HCT116 (cell line): ENCODE results near the gene KIAA1586. TPM values are rescaled to one million over a fixed set of nuclear protein-coding genes. Genes with fewer than 3 reads are reported as not detected.
"Not testable (repeated sequence)": the region's sequence is repeated elsewhere in the genome, so short reads cannot be mapped to it uniquely, and the experiment has no call there.

Experiments
- ATAC-seq: fragments of 200-7000 bp; cut with Tn5 transposase; 2 replicates; pipeline ENCODE4 v1.9.1; 2020; ENCODE audit warnings: mild to moderate bottlenecking, moderate library complexity
- BruUV-seq: library from RNA; stranded (reverse); fragments of 400-500 nt; replicated peaks from 2 replicates; lab custom pipeline; 2021; lab: Mats Ljungman, UMichigan
- CTCF ChIA-PET: fragments of 300-600 bp; sonication (Branson Sonifier 250); formaldehyde crosslinking; loops from one replicate; lab custom pipeline; 2021; ENCODE audit warnings: antibody characterized with exemption; lab: Charles Lee
- POLR2A ChIA-PET: fragments of 300-600, 350-600 bp; sonication (Branson Sonifier 250); formaldehyde crosslinking; loops from one replicate; lab custom pipeline; 2021; ENCODE audit warnings: antibody characterized with exemption; lab: Charles Lee
- RAD21 ChIA-PET, 2 experiments: fragments of 300-600 bp; sonication (Branson Sonifier 250); formaldehyde crosslinking; loops; one replicate each; lab custom pipeline; 2023; ENCODE audit warnings: low total read pairs in 2 of 2; ENCODE audit not compliant: uncharacterized antibody in 2 of 2, unreplicated experiment in 2 of 2, low non-redundant PET in 1 of 2; lab: Charles Lee
- DNase-seq: peaks from one replicate; pipeline ENCODE4 v3.0.0-alpha.2; 2010; ENCODE audit warnings: low read depth, low spot score
- H2AFZ ChIP-seq: fragments of 200-600 bp; shearing (Covaris generic), sonication (generic); 2 replicates; pipeline ENCODE4 v1.6.1; 2017; ENCODE audit warnings: low read depth, mixed run types, mixed read lengths, antibody characterized with exemption, low read length; ENCODE audit not compliant: poor library complexity, severe bottlenecking
- H3K27ac ChIP-seq: 2 replicates; pipeline ENCODE4 v1.5.1; 2012; ENCODE audit warnings: low read depth, low read length
- H3K27me3 ChIP-seq: fragments of 200-600 bp; sonication (generic); 2 replicates; pipeline ENCODE4 v1.6.1; 2016; ENCODE audit warnings: mixed run types, low read length, mixed read lengths; ENCODE audit not compliant: insufficient read depth
- H3K36me3 ChIP-seq, 2 experiments: fragments of 200-500 bp in 1 of 2; fragments of 200-600 bp in 1 of 2; sonication (Bioruptor generic) in 1 of 2; sonication (generic) in 1 of 2; 2 replicates each; pipeline versions ENCODE4 v1.5.1 to v1.6.1; 2014 to 2016; ENCODE audit warnings: low read length in 2 of 2, inconsistent platforms in 1 of 2, mixed read lengths in 1 of 2, mixed run types in 1 of 2; ENCODE audit not compliant: insufficient read depth in 2 of 2, control insufficient read depth in 1 of 2
- H3K4me1 ChIP-seq, 2 experiments: fragments of 200-600 bp in 1 of 2; sonication (generic) in 1 of 2; 2 replicates each; pipeline versions ENCODE4 v1.5.1 to v1.6.1; 2012 to 2017; ENCODE audit warnings: low read length in 2 of 2, inconsistent platforms in 1 of 2, mild to moderate bottlenecking in 1 of 2, mixed read lengths in 1 of 2, mixed run types in 1 of 2, moderate library complexity in 1 of 2; ENCODE audit not compliant: insufficient read depth in 2 of 2, control insufficient read depth in 1 of 2
- H3K4me2 ChIP-seq: fragments of 200-600 bp; sonication (generic); 2 replicates; pipeline ENCODE4 v1.6.1; 2017; ENCODE audit warnings: mixed run types, low read length, mixed read lengths
- H3K4me3 ChIP-seq, 2 experiments: fragments of 200-600 bp in 1 of 2; sonication (generic) in 1 of 2; replicated peaks in 1 of 2; 2 replicates each; pipeline ENCODE4 v1.5.1; 2011 to 2016; ENCODE audit warnings: low read length in 2 of 2, control low read depth in 1 of 2, low read depth in 1 of 2, mild to moderate bottlenecking in 1 of 2, mixed read lengths in 1 of 2, mixed run types in 1 of 2
- H3K79me2 ChIP-seq: fragments of 200-600 bp; sonication (generic); 2 replicates; pipeline ENCODE4 v1.6.1; 2017; ENCODE audit warnings: mild to moderate bottlenecking, mixed run types, low read length, moderate library complexity, mixed read lengths; ENCODE audit not compliant: insufficient read depth
- H3K9ac ChIP-seq: fragments of 200-600 bp; sonication (generic); 2 replicates; pipeline ENCODE4 v1.6.1; 2016; ENCODE audit warnings: low read length, mixed read lengths
- H3K9me2 ChIP-seq: fragments of 200-600 bp; sonication (generic), shearing (Covaris generic); 2 replicates; pipeline ENCODE4 v1.6.1; 2017; ENCODE audit warnings: mixed run types, mild to moderate bottlenecking, moderate library complexity; ENCODE audit not compliant: insufficient read depth
- H3K9me3 ChIP-seq, 2 experiments: fragments of 200-500 bp in 1 of 2; fragments of 200-600 bp in 1 of 2; sonication (Bioruptor generic) in 1 of 2; sonication (generic) in 1 of 2; 2 replicates each; pipeline ENCODE4 v1.6.1; 2014 to 2017; ENCODE audit warnings: low read length in 2 of 2, mixed read lengths in 2 of 2, inconsistent platforms in 1 of 2, low read depth in 1 of 2, mild to moderate bottlenecking in 1 of 2, mixed run types in 1 of 2, moderate library complexity in 1 of 2; ENCODE audit not compliant: control insufficient read depth in 1 of 2, insufficient read depth in 1 of 2
- H4K20me1 ChIP-seq: fragments of 200-600 bp; sonication (generic), shearing (Covaris generic); 2 replicates; pipeline ENCODE4 v1.6.1; 2017; ENCODE audit warnings: mixed run types, mild to moderate bottlenecking, moderate library complexity; ENCODE audit not compliant: insufficient read depth
- CBX3 ChIP-seq: IDR thresholded peaks from 2 replicates; pipeline ENCODE4 v1.6.1; 2012; ENCODE audit warnings: low read depth
- CEBPB ChIP-seq: IDR thresholded peaks from 2 replicates; pipeline ENCODE4 v1.6.1; 2012; ENCODE audit warnings: low read depth
- EZH2 ChIP-seq: fragments of 200-600 bp; sonication (generic); IDR thresholded peaks from 2 replicates; pipeline ENCODE4 v1.6.1; 2017; ENCODE audit warnings: antibody characterized with exemption, mixed run types
- JUND ChIP-seq: IDR thresholded peaks from 2 replicates; pipeline ENCODE4 v1.6.1; 2012
- POLR2A ChIP-seq: IDR thresholded peaks from 2 replicates; pipeline ENCODE4 v1.7.0; 2011; ENCODE audit warnings: borderline replicate concordance; ENCODE audit not compliant: insufficient read depth, insufficient read length; ENCODE audit errors: extremely low read depth
- POLR2AphosphoS5 ChIP-seq: IDR thresholded peaks from 2 replicates; pipeline ENCODE4 v1.6.1; 2011; ENCODE audit warnings: mild to moderate bottlenecking, low read depth, low read length, moderate library complexity
- RAD21 ChIP-seq: IDR thresholded peaks from 2 replicates; pipeline ENCODE4 v1.6.1; 2012; ENCODE audit warnings: low read depth, mild to moderate bottlenecking
- SIN3A ChIP-seq: IDR thresholded peaks from 2 replicates; pipeline ENCODE4 v1.6.1; 2012; ENCODE audit warnings: low read depth
- SP1 ChIP-seq: IDR thresholded peaks from 2 replicates; pipeline ENCODE4 v1.6.1; 2012; ENCODE audit warnings: low read depth
- SRF ChIP-seq: IDR thresholded peaks from 2 replicates; pipeline ENCODE4 v1.6.1; 2012; ENCODE audit warnings: low read depth
- YY1 ChIP-seq: IDR thresholded peaks from 2 replicates; pipeline ENCODE4 v1.6.1; 2011; ENCODE audit warnings: low read length, low read depth, moderate library complexity, mild to moderate bottlenecking; ENCODE audit not compliant: insufficient replicate concordance; ENCODE audit errors: extremely low read depth
- ZBTB33 ChIP-seq: IDR thresholded peaks from 2 replicates; pipeline ENCODE4 v1.6.1; 2011; ENCODE audit warnings: mild to moderate bottlenecking, low read length, moderate library complexity; ENCODE audit not compliant: insufficient replicate concordance; ENCODE audit errors: extremely low read depth
- intact Hi-C: fragments of 100-400 bp; cut with micrococcal nuclease; formaldehyde crosslinking; loops from 2 replicates; pipeline ENCODE4 v1.10.0; 2022
- total RNA-seq: library from RNA; stranded (reverse); gene quantifications from one replicate; pipeline ENCODE4 v1.2.1, GENCODE V29; 2021; ENCODE audit not compliant: unreplicated experiment
- TF ChIP-seq, protein P1 (sequence below): IDR thresholded peaks from 2 replicates; pipeline ENCODE4 v1.6.1; 2012
- TF ChIP-seq, protein P2 (sequence below): IDR thresholded peaks from 2 replicates; pipeline ENCODE4 v1.6.1; 2012

Gene KIAA1586
- total RNA-seq, 1 experiment from 2014 or later: 12.7 TPM

GRCh38 chr6:57047859-57048258 is 1.4 kb downstream of the KIAA1586 start:
- H3K9me3 ChIP-seq, CTCF ChIA-PET, POLR2A ChIA-PET, H4K20me1 ChIP-seq, H2AFZ ChIP-seq, H3K9ac ChIP-seq, intact Hi-C loops, H3K27ac ChIP-seq, DNase-seq, H3K9me2 ChIP-seq, RAD21 ChIA-PET, H3K27me3 ChIP-seq, H3K4me3 ChIP-seq, H3K4me1 ChIP-seq, ATAC-seq: not testable (repeated sequence)
- H3K79me2 ChIP-seq: peaks cover 42% of the 10 kb centered on the region
- TSS peak; percentile 42 for BruUV-seq
- peaks cover 17 to 27% of the 10 kb centered on the region in 2 experiments for H3K36me3 ChIP-seq
- H3K4me2 ChIP-seq: peak overlapping the region; percentile 24; the same call in 1 of the 2 replicates

DNA sequence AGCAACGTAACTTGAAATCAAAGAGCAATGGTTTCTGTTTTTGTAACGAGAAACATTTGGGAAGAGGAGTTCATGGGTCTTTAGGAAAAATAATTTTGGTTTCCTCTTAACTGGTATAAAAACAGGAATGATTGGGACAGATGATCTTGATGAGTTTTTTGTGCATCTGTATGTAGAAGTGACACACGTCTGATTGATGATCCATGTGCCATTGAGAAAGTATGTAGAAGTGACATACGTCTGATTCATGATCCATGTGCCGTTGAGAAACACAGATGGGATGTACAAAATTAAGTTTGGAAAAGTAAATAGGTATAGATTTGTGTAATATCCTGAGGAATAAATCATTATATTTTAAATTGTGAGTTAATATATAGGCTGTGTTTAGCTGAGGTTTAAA is 2.1 kb downstream of the KIAA1586 start:
- TF ChIP-seq POLR2A: no peak
- no peak for TF ChIP-seq SIN3A

DNA sequence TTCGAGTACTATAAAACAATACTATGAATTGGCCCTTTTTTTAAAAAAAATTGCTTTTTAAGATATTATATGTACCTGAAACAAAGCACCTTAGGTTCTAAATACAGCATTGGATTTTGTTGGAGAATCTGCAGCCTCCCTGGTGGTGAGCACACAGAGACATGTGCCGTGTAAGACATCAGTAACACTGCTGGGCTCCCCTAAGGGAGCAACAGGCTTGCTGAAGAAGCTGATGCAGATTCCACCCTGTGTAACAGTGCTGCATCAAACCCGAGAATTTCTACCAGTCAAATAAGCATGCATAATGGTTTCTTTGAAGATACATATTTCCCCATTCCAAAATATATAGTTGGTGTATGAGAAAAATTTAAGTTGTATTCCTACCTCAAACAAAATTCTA is 17.4 kb downstream of the KIAA1586 start:
- H3K27ac ChIP-seq: no peak overlapping the region
- TF ChIP-seq JUND (no peak), EZH2 (no peak), ZBTB33 (no peak), YY1 (no peak), CEBPB (no peak), SP1 (no peak), RAD21 (no peak), SRF (no peak), POLR2AphosphoS5 (no peak), CBX3 (no peak)
- TF ChIP-seq, protein P1, sequence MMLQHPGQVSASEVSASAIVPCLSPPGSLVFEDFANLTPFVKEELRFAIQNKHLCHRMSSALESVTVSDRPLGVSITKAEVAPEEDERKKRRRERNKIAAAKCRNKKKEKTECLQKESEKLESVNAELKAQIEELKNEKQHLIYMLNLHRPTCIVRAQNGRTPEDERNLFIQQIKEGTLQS: no peak
- TF ChIP-seq, protein P2, sequence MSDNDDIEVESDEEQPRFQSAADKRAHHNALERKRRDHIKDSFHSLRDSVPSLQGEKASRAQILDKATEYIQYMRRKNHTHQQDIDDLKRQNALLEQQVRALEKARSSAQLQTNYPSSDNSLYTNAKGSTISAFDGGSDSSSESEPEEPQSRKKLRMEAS: no peak
- H3K4me1 ChIP-seq: no peaks in the 10 kb centered on the region
- no peaks in the 10 kb centered on the region for H4K20me1 ChIP-seq
- H3K36me3 ChIP-seq: peaks cover 5 to 8% of the 10 kb centered on the region in 2 experiments; a peak in 1 of 4 replicates
- H3K9me2 ChIP-seq: no peaks in the 10 kb centered on the region
- no peak overlapping the region for H3K4me3 ChIP-seq
- ChIA-PET POLR2A (no interaction called here), CTCF (no interaction called here), RAD21 (no interaction called here)
- no peak for DNase-seq
- no peaks in the 10 kb centered on the region for H3K27me3 ChIP-seq
- no peak overlapping the region for H3K4me2 ChIP-seq
- intact Hi-C loops: no loop called here
- no peaks in the 10 kb centered on the region for H3K9me3 ChIP-seq
- ATAC-seq: no peak
- H2AFZ ChIP-seq: no peak overlapping the region
- no peaks in the 10 kb centered on the region; the same call in 1 of the 2 replicates for H3K79me2 ChIP-seq
- no peak overlapping the region for H3K9ac ChIP-seq
- no TSS peak for BruUV-seq

More for the DNA sequence above, 2.1 kb downstream of the KIAA1586 start:
- CTCF ChIA-PET: no interaction called here
- POLR2A ChIA-PET: no interaction called here
- Histone ChIP-seq H3K9me2 (no peaks in the 10 kb centered on the region), H2AFZ (no peak overlapping the region), H4K20me1 (no peaks in the 10 kb centered on the region), H3K36me3 (peaks cover 23 to 32% of the 10 kb centered on the region in 2 experiments), H3K79me2 (peaks cover 43% of the 10 kb centered on the region), H3K27me3 (no peaks in the 10 kb centered on the region), H3K4me3 (no peak overlapping the region), H3K4me1 (peaks cover 0 to 9% of the 10 kb centered on the region in 2 experiments; a peak in 2 of 4 replicates), H3K9ac (no peak overlapping the region), H3K4me2 (no peak overlapping the region; the same call in 1 of the 2 replicates), H3K9me3 (no peaks in the 10 kb centered on the region), H3K27ac (no peak overlapping the region)
- intact Hi-C loops: no loop called here
- RAD21 ChIA-PET: no interaction called here
- ATAC-seq (no peak), DNase-seq (no peak)
- BruUV-seq: no TSS peak
